Panc1 (cell line): ENCODE results near the gene AVEN.
"Not testable (repeated sequence)": the region's sequence is repeated elsewhere in the genome, so short reads cannot be mapped to it uniquely, and the experiment has no call there.

Experiments
- CTCF ChIP-seq: fragments of 450-650 bp; IDR thresholded peaks from 2 replicates; pipeline ENCODE4 v1.5.1; 2017; ENCODE audit warnings: mild to moderate bottlenecking
- REST ChIP-seq, 2 experiments: IDR thresholded peaks; 2 replicates each; pipeline ENCODE4 v1.6.1; 2011 to 2012; ENCODE audit warnings: low read depth in 2 of 2, control low read depth in 1 of 2, low read length in 1 of 2, mild to moderate bottlenecking in 1 of 2, moderate library complexity in 1 of 2; ENCODE audit not compliant: insufficient read depth in 1 of 2
- SIN3A ChIP-seq: IDR thresholded peaks from 2 replicates; pipeline ENCODE4 v1.6.1; 2012; ENCODE audit warnings: low read depth, mild to moderate bottlenecking, low read length, moderate library complexity, borderline replicate concordance; ENCODE audit not compliant: insufficient read depth
- TCF7L2 ChIP-seq: IDR thresholded peaks from 2 replicates; pipeline ENCODE4 v1.6.1; 2011; ENCODE audit warnings: mild to moderate bottlenecking, low read depth, low read length, inconsistent platforms

GRCh38 chr15:33819499-33819898, 219.5 kb downstream of the AVEN start:
- TF ChIP-seq CTCF; REST (IDR thresholded peaks at IDR 0.05; ENCODE audit: insufficient read depth in 1 of 2, low read depth in 2 of 2, low read length in 1 of 2); SIN3A; TCF7L2: not testable (repeated sequence)
